ENCODE measurements around the gene SOX18.

The SOX18 gene

GRCh38 chr20:64051561-64052325 is 2.3 kb upstream of the SOX18 start:
- TF ChIP-seq TAF1 (IDR thresholded peaks at IDR 0.05; ENCODE audit: borderline replicate concordance, insufficient read depth, low read length): no peak
- TF ChIP-seq POLR2AphosphoS5 (IDR thresholded peaks at IDR 0.05; ENCODE audit: low read depth, low read length): no peak
- no peak for TF ChIP-seq REST (IDR thresholded peaks at IDR 0.05; ENCODE audit: insufficient read depth in 1 of 2, low read depth in 2 of 2, low read length in 2 of 2)
- no peak for TF ChIP-seq SIN3A (IDR thresholded peaks at IDR 0.05; ENCODE audit: borderline replicate concordance, insufficient read depth, low read length)
- TF ChIP-seq FOXP2 (optimal IDR thresholded peaks at IDR 0.05; ENCODE audit: borderline replicate concordance, extremely low read depth, extremely low read length, insufficient read depth): no peak

- TF ChIP-seq TAF1 (IDR thresholded peaks at IDR 0.05; ENCODE audit: borderline replicate concordance, insufficient read depth, low read length) (no peak), POLR2AphosphoS5 (IDR thresholded peaks at IDR 0.05; ENCODE audit: low read depth, low read length) (no peak), SIN3A (IDR thresholded peaks at IDR 0.05; ENCODE audit: borderline replicate concordance, insufficient read depth, low read length) (no peak), FOXP2 (optimal IDR thresholded peaks at IDR 0.05; ENCODE audit: borderline replicate concordance, extremely low read depth, extremely low read length, insufficient read depth) (no peak), REST (IDR thresholded peaks at IDR 0.05; ENCODE audit: insufficient read depth in 1 of 2, low read depth in 2 of 2, low read length in 2 of 2) (no peak)
Observed at GRCh38 chr20:64051033-64051452, 1.6 kb upstream of the SOX18 start.

GRCh38 chr20:64050261-64051032 is 1.0 kb upstream of the SOX18 start:
- TF ChIP-seq TAF1 (IDR thresholded peaks at IDR 0.05; ENCODE audit: borderline replicate concordance, insufficient read depth, low read length) (no peak), SIN3A (IDR thresholded peaks at IDR 0.05; ENCODE audit: borderline replicate concordance, insufficient read depth, low read length) (no peak), FOXP2 (optimal IDR thresholded peaks at IDR 0.05; ENCODE audit: borderline replicate concordance, extremely low read depth, extremely low read length, insufficient read depth) (no peak), POLR2AphosphoS5 (IDR thresholded peaks at IDR 0.05; ENCODE audit: low read depth, low read length) (no peak)

- TF ChIP-seq TAF1 (IDR thresholded peaks at IDR 0.05; ENCODE audit: borderline replicate concordance, insufficient read depth, low read length) (no peak), POLR2AphosphoS5 (IDR thresholded peaks at IDR 0.05; ENCODE audit: low read depth, low read length) (no peak), SIN3A (IDR thresholded peaks at IDR 0.05; ENCODE audit: borderline replicate concordance, insufficient read depth, low read length) (no peak), REST (IDR thresholded peaks at IDR 0.05; ENCODE audit: insufficient read depth in 1 of 2, low read depth in 2 of 2, low read length in 2 of 2) (no peak), FOXP2 (optimal IDR thresholded peaks at IDR 0.05; ENCODE audit: borderline replicate concordance, extremely low read depth, extremely low read length, insufficient read depth) (no peak)
Observed at GRCh38 chr20:64049878-64050260, 430 bp upstream of the SOX18 start.

GRCh38 chr20:64048402-64049044 is 916 bp downstream of the SOX18 start:
- TF ChIP-seq POLR2AphosphoS5 (IDR thresholded peaks at IDR 0.05; ENCODE audit: low read depth, low read length) (no peak), REST (IDR thresholded peaks at IDR 0.05; ENCODE audit: insufficient read depth in 1 of 2, low read depth in 2 of 2, low read length in 2 of 2) (no peak), TAF1 (IDR thresholded peaks at IDR 0.05; ENCODE audit: borderline replicate concordance, insufficient read depth, low read length) (no peak), FOXP2 (optimal IDR thresholded peaks at IDR 0.05; ENCODE audit: borderline replicate concordance, extremely low read depth, extremely low read length, insufficient read depth) (no peak), SIN3A (IDR thresholded peaks at IDR 0.05; ENCODE audit: borderline replicate concordance, insufficient read depth, low read length) (no peak)
